CD8-positive, alpha-beta memory T cell (primary cell): Measurements from ENCODE around the gene SLC35A3. TPM values are rescaled to one million over a fixed set of nuclear protein-coding genes. Genes with fewer than 3 reads are reported as not detected.

ENCODE experiments used
- CTCF ChIA-PET: fragments of 350-600 bp; sonication (Branson Sonifier 250); formaldehyde crosslinking; loops from one replicate; lab custom pipeline; 2021; ENCODE audit warnings: antibody characterized with exemption; lab: Charles Lee
- POLR2A ChIA-PET: fragments of 350-600 bp; sonication (Branson Sonifier 250); formaldehyde crosslinking; loops from one replicate; lab custom pipeline; 2021; ENCODE audit warnings: antibody characterized with exemption; lab: Charles Lee
- DNase-seq, 5 donors: peaks; one replicate each; pipeline versions ENCODE4 v3.0.0 to v3.0.0-alpha.2; 2020 to 2022; ENCODE audit warnings: mixed read lengths in 1 of 5
- H3K27ac ChIP-seq: one replicate; pipeline ENCODE4 v1.7.0; 2013; ENCODE audit warnings: low read depth, mild to moderate bottlenecking, low read length, moderate library complexity
- H3K27me3 ChIP-seq: 2 replicates; pipeline ENCODE4 v1.7.0; 2013; ENCODE audit warnings: low read length, mild to moderate bottlenecking; ENCODE audit not compliant: insufficient read depth, poor library complexity, severe bottlenecking
- H3K36me3 ChIP-seq: 2 replicates; pipeline ENCODE4 v1.7.0; 2013; ENCODE audit warnings: mild to moderate bottlenecking, low read length, moderate library complexity; ENCODE audit not compliant: insufficient read depth
- H3K4me1 ChIP-seq: 2 replicates; pipeline ENCODE4 v1.7.0; 2013; ENCODE audit warnings: mild to moderate bottlenecking, low read length, moderate library complexity; ENCODE audit not compliant: insufficient read depth
- H3K4me3 ChIP-seq: 2 replicates; pipeline ENCODE4 v1.7.0; 2013; ENCODE audit warnings: mild to moderate bottlenecking, low read length
- H3K9me3 ChIP-seq: 2 replicates; pipeline ENCODE4 v1.7.0; 2013; ENCODE audit warnings: mild to moderate bottlenecking, low read length
- H3K27ac Mint-ChIP-seq, 8 donors: one replicate each; pipeline ENCODE4 v1.8.0; 2020 to 2021; ENCODE audit warnings: mixed read lengths in 8 of 8, mild to moderate bottlenecking in 6 of 8, inconsistent platforms in 3 of 8, moderate library complexity in 3 of 8
- H3K27me3 Mint-ChIP-seq, 2 donors: one replicate each; pipeline ENCODE4 v1.8.0; 2020 to 2021; ENCODE audit warnings: mixed read lengths in 2 of 2, mild to moderate bottlenecking in 1 of 2, moderate library complexity in 1 of 2
- H3K36me3 Mint-ChIP-seq, 3 donors: one replicate each; pipeline ENCODE4 v1.8.0; 2020 to 2021; ENCODE audit warnings: mixed read lengths in 3 of 3, inconsistent platforms in 1 of 3, mild to moderate bottlenecking in 1 of 3
- H3K4me1 Mint-ChIP-seq, 3 donors: one replicate each; pipeline ENCODE4 v1.8.0; 2020 to 2021; ENCODE audit warnings: mixed read lengths in 3 of 3, inconsistent platforms in 1 of 3, mild to moderate bottlenecking in 1 of 3
- H3K4me3 Mint-ChIP-seq, 7 donors: one replicate each; pipeline ENCODE4 v1.8.0; 2020 to 2021; ENCODE audit warnings: mixed read lengths in 7 of 7, mild to moderate bottlenecking in 6 of 7, moderate library complexity in 4 of 7, inconsistent platforms in 2 of 7
- H3K9me3 Mint-ChIP-seq, 5 donors: one replicate each; pipeline ENCODE4 v1.8.0; 2020 to 2022; ENCODE audit warnings: mixed read lengths in 5 of 5, mild to moderate bottlenecking in 3 of 5, moderate library complexity in 2 of 5, inconsistent platforms in 1 of 5
- polyA plus RNA-seq: library from polyadenylated mRNA; unstranded; fragments of 300-500 nt; fragmentation: Illumina TruSeq; gene quantifications from one replicate; pipeline ENCODE4 v1.2.3, GENCODE V29; 2021
- total RNA-seq, 2 experiments: library from RNA; stranded (reverse); gene quantifications; one replicate each; pipeline ENCODE4 v1.2.3, GENCODE V29; 2021

The SLC35A3 gene
- total and polyA plus RNA-seq, 3 experiments from 2014 or later = 14.1 to 17.0 (median 16.6) TPM

GRCh38 chr1:100010804-100011203 lies 41.0 kb downstream of the SLC35A3 start:
- H3K27ac Mint-ChIP-seq = no peak overlapping the region
- CTCF ChIA-PET = no interaction called here
- no peak for DNase-seq

GRCh38 chr1:100019220-100019619 lies 49.4 kb downstream of the SLC35A3 start:
- Mint-ChIP-seq H3K27ac (peak overlapping the region in 1 of 8 donors; percentile 21), H3K4me1 (no peaks in the 10 kb centered on the region)

More at GRCh38 chr1:100010804-100011203, 41.0 kb downstream of the SLC35A3 start:
- Histone ChIP-seq H3K4me1 (no peaks in the 10 kb centered on the region), H3K27me3 (no peaks in the 10 kb centered on the region), H3K4me3 (no peak overlapping the region), H3K27ac (no peak overlapping the region), H3K9me3 (no peaks in the 10 kb centered on the region), H3K36me3 (no peaks in the 10 kb centered on the region)
- H3K4me1 Mint-ChIP-seq = no peaks in the 10 kb centered on the region
- peaks cover 0 to 2% (median under 1%) of the 10 kb centered on the region in 5 donors for H3K9me3 Mint-ChIP-seq
- H3K27me3 Mint-ChIP-seq = no peaks in the 10 kb centered on the region
- no peak overlapping the region for H3K4me3 Mint-ChIP-seq
- POLR2A ChIA-PET = no interaction called here
- peaks cover 8 to 46% (median 19%) of the 10 kb centered on the region in 3 donors for H3K36me3 Mint-ChIP-seq

GRCh38 chr1:100023482-100023881 lies 53.7 kb downstream of the SLC35A3 start:
- ChIA-PET CTCF (no interaction called here), POLR2A (interaction anchor here (0.7 kb wide), 1 partner anchor 104 kb away, joined by 3 read pairs; no protein-coding TSS in a partner anchor)
- Mint-ChIP-seq H3K9me3 (no peaks in the 10 kb centered on the region), H3K27me3 (no peaks in the 10 kb centered on the region), H3K36me3 (peaks cover 0 to 18% (median 10%) of the 10 kb centered on the region in 3 donors), H3K27ac (no peak overlapping the region), H3K4me3 (no peak overlapping the region), H3K4me1 (peaks cover 4 to 13% (median 9%) of the 10 kb centered on the region in 3 donors)
- no peak for DNase-seq
- Histone ChIP-seq H3K27me3 (no peaks in the 10 kb centered on the region), H3K4me3 (no peak overlapping the region), H3K9me3 (no peaks in the 10 kb centered on the region), H3K27ac (no peak overlapping the region), H3K36me3 (no peaks in the 10 kb centered on the region), H3K4me1 (no peaks in the 10 kb centered on the region)

More at GRCh38 chr1:100019220-100019619, 49.4 kb downstream of the SLC35A3 start:
- H3K36me3 ChIP-seq = no peaks in the 10 kb centered on the region
- Mint-ChIP-seq H3K36me3 (peaks cover 0 to 38% (median 16%) of the 10 kb centered on the region in 3 donors), H3K4me3 (no peak overlapping the region), H3K27me3 (no peaks in the 10 kb centered on the region), H3K9me3 (no peaks in the 10 kb centered on the region)
- POLR2A ChIA-PET = no interaction called here
- no peaks in the 10 kb centered on the region for H3K27me3 ChIP-seq
- CTCF ChIA-PET = no interaction called here
- H3K27ac ChIP-seq = no peak overlapping the region
- H3K4me1 ChIP-seq = no peaks in the 10 kb centered on the region
- no peaks in the 10 kb centered on the region for H3K9me3 ChIP-seq
- no peak for DNase-seq
- H3K4me3 ChIP-seq = no peak overlapping the region

- Mint-ChIP-seq H3K27ac (peak overlapping the region; percentile 27 to 87 (median 54)), H3K4me3 (no peak overlapping the region), H3K36me3 (peaks cover 0 to 6% (median 5%) of the 10 kb centered on the region in 3 donors), H3K9me3 (no peaks in the 10 kb centered on the region), H3K27me3 (no peaks in the 10 kb centered on the region), H3K4me1 (peaks cover 11 to 20% (median 16%) of the 10 kb centered on the region in 3 donors)
- H3K27me3 ChIP-seq = no peaks in the 10 kb centered on the region
- ChIA-PET POLR2A (no interaction called here), CTCF (no interaction called here)
- H3K4me3 ChIP-seq = no peak overlapping the region
- H3K36me3 ChIP-seq = no peaks in the 10 kb centered on the region
- DNase-seq = no peak
- no peak overlapping the region for H3K27ac ChIP-seq
- H3K9me3 ChIP-seq = no peaks in the 10 kb centered on the region
- H3K4me1 ChIP-seq = peaks cover 5% of the 10 kb centered on the region
Measured at GRCh38 chr1:100027212-100027611, 57.4 kb downstream of the SLC35A3 start.

GRCh38 chr1:100028765-100029164 lies 59.0 kb downstream of the SLC35A3 start:
- H3K4me3 Mint-ChIP-seq = peak overlapping the region in 4 of 7 donors; percentile 10 to 41 (median 22)
- H3K4me3 ChIP-seq = no peak overlapping the region
- H3K4me1 ChIP-seq = peaks cover 5% of the 10 kb centered on the region
- peaks cover 11 to 20% (median 16%) of the 10 kb centered on the region in 3 donors for H3K4me1 Mint-ChIP-seq
- H3K36me3 Mint-ChIP-seq = peaks cover 0 to 2% (median 1%) of the 10 kb centered on the region in 3 donors
- H3K27ac ChIP-seq = peak overlapping the region; percentile 45
- ChIA-PET POLR2A (no interaction called here), CTCF (interaction anchor here (1.6 kb wide), 1 partner anchor 9 kb away, joined by 4 read pairs; a partner anchor contains a TSS)
- no peaks in the 10 kb centered on the region for H3K27me3 ChIP-seq
- no peaks in the 10 kb centered on the region for H3K9me3 ChIP-seq
- H3K36me3 ChIP-seq = no peaks in the 10 kb centered on the region
- DNase-seq = peak in 1 of 5 donors; percentile 58
- peak overlapping the region; percentile 73 to 95 (median 86) for H3K27ac Mint-ChIP-seq
- H3K9me3 Mint-ChIP-seq = no peaks in the 10 kb centered on the region
- H3K27me3 Mint-ChIP-seq = no peaks in the 10 kb centered on the region

- Mint-ChIP-seq H3K27ac (peak overlapping the region in 3 of 8 donors; percentile 31 to 71 (median 59)), H3K4me1 (peaks cover 23 to 39% (median 32%) of the 10 kb centered on the region in 3 donors), H3K36me3 (peaks cover 0 to 16% (median 0%) of the 10 kb centered on the region in 3 donors), H3K27me3 (peaks cover 0 to 3% of the 10 kb centered on the region in 2 donors), H3K9me3 (peaks cover 0 to 2% (median 0%) of the 10 kb centered on the region in 5 donors), H3K4me3 (peak overlapping the region in 1 of 7 donors; percentile 28)
- no peak overlapping the region for H3K4me3 ChIP-seq
- H3K27me3 ChIP-seq = no peaks in the 10 kb centered on the region
- no peaks in the 10 kb centered on the region for H3K9me3 ChIP-seq
- H3K36me3 ChIP-seq = no peaks in the 10 kb centered on the region
- DNase-seq = peak in 1 of 5 donors; percentile 16
- peaks cover 12% of the 10 kb centered on the region for H3K4me1 ChIP-seq
- ChIA-PET POLR2A (no interaction called here), CTCF (no interaction called here)
- H3K27ac ChIP-seq = no peak overlapping the region
Measured at GRCh38 chr1:100034470-100034869, 64.7 kb downstream of the SLC35A3 start.

- Histone ChIP-seq H3K4me3 (no peak overlapping the region), H3K4me1 (peaks cover 19% of the 10 kb centered on the region), H3K27ac (no peak overlapping the region), H3K9me3 (no peaks in the 10 kb centered on the region), H3K27me3 (no peaks in the 10 kb centered on the region), H3K36me3 (no peaks in the 10 kb centered on the region)
- Mint-ChIP-seq H3K27me3 (peaks cover 0 to 3% of the 10 kb centered on the region in 2 donors), H3K4me1 (peaks cover 31 to 47% (median 39%) of the 10 kb centered on the region in 3 donors), H3K4me3 (peak overlapping the region in 1 of 7 donors; percentile 69), H3K9me3 (peaks cover 0 to 2% (median 0%) of the 10 kb centered on the region in 5 donors), H3K27ac (peak overlapping the region in 2 of 8 donors; percentile 43 to 71), H3K36me3 (peaks cover 0 to 16% (median 0%) of the 10 kb centered on the region in 3 donors)
- POLR2A ChIA-PET = no interaction called here
- CTCF ChIA-PET = no interaction called here
- no peak for DNase-seq
Measured at GRCh38 chr1:100035214-100035613, 65.4 kb downstream of the SLC35A3 start.
